ENCODE results near the gene ANO10. TPM values are rescaled to one million over a fixed set of nuclear protein-coding genes. Genes with fewer than 3 reads are reported as not detected.

Gene ANO10
- total and polyA plus RNA-seq, 2 of the 8 experiments (the other 6 are each of a cell fraction or from before 2014, with no cell fraction given): 38.0 to 53.2 TPM

DNA sequence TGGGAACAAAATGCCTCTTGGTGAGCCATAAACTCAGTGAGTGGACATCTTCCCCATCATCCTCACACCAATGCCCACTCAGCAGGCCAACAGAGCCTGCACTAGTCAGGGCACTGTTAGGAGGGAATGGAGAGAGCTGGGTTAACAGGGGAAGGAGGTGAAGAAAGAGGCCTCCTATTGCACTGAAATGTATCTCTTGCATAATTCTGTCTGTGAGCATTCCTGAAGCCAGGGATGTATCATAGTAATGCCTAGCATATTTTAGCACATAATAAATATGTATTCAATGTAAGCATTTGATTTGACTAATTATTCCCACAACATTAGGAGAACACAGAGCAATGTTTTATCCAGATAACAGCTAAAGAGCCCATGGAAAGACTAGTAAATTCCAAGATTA is 81.2 kb downstream of the ANO10 start:
- Histone ChIP-seq H3K9ac (replicated peaks in 1 of 4; ENCODE audit: extremely low read depth in 1 of 4, low read depth in 3 of 4, low read length in 3 of 4) (no peak overlapping the region), H4K20me1 (replicated peaks in 1 of 2; ENCODE audit: control insufficient read depth in 1 of 2, insufficient read depth in 2 of 2, low read length in 2 of 2) (no peaks in the 10 kb centered on the region), H2BK5ac (ENCODE audit: low read depth, low read length) (no peak overlapping the region), H3K23ac (ENCODE audit: insufficient read length) (no peak overlapping the region), H3K9me3 (ENCODE audit: insufficient read depth in 2 of 2, low read depth in 1 of 2, low read length in 1 of 2) (no peaks in the 10 kb centered on the region), H2BK15ac (ENCODE audit: low read length) (no peak overlapping the region), H3K4me1 (replicated peaks in 1 of 4; ENCODE audit: control insufficient read depth in 3 of 4, insufficient read depth in 4 of 4, low read length in 3 of 4) (peaks cover 0 to 16% (median 9%) of the 10 kb centered on the region in 4 experiments; a peak in 4 of 7 replicates), H3K4me2 (ENCODE audit: insufficient read depth in 1 of 2, low read depth in 2 of 2, low read length in 2 of 2) (no peak overlapping the region), H3K4me3 (ENCODE audit: extremely low read depth in 1 of 4, insufficient read depth in 2 of 4, low read depth in 3 of 4, low read length in 4 of 4) (no peak overlapping the region), H3K56ac (replicated peaks; ENCODE audit: insufficient read length, low read depth, low read length) (no peak overlapping the region), H3K14ac (ENCODE audit: insufficient read length) (no peak overlapping the region), H3K18ac (ENCODE audit: extremely low read depth, low read length) (no peak overlapping the region), H2BK120ac (replicated peaks; ENCODE audit: low read depth, low read length) (no peak overlapping the region), H2AK5ac (ENCODE audit: low read depth, low read length) (no peak overlapping the region), H3K36me3 (ENCODE audit: control insufficient read depth in 2 of 4, insufficient read depth in 4 of 4, low read length in 3 of 4) (no peaks in the 10 kb centered on the region), H2AFZ (ENCODE audit: low read length) (no peak overlapping the region), H3K79me2 (ENCODE audit: control insufficient read depth in 1 of 2, insufficient read depth in 2 of 2, low read length in 2 of 2) (no peaks in the 10 kb centered on the region), H3K27me3 (replicated peaks in 1 of 4; ENCODE audit: control insufficient read depth in 3 of 4, extremely low read depth in 1 of 4, insufficient read depth in 3 of 4, low read length in 3 of 4) (no peaks in the 10 kb centered on the region), H4K91ac (replicated peaks; ENCODE audit: insufficient read length, low read length) (no peak overlapping the region), H4K5ac (ENCODE audit: insufficient read length, low read depth, low read length) (no peak overlapping the region), H3K27ac (ENCODE audit: low read depth, low read length) (no peak overlapping the region), H3K4ac (replicated peaks; ENCODE audit: insufficient read length, low read depth, low read length) (no peak overlapping the region), H3K79me1 (ENCODE audit: low read depth, low read length) (no peaks in the 10 kb centered on the region), H4K8ac (ENCODE audit: extremely low read depth, insufficient read depth, low read length) (no peak overlapping the region), H3K23me2 (ENCODE audit: low read depth, low read length) (no peaks in the 10 kb centered on the region), H2BK20ac (ENCODE audit: low read length) (no peak overlapping the region), H2BK12ac (ENCODE audit: low read depth, low read length) (no peak overlapping the region)
- no peak for FAIRE-seq
- POLR2A ChIA-PET (ENCODE audit: partially characterized antibody): no interaction called here
- CTCF ChIA-PET (ENCODE audit: partially characterized antibody): interaction anchor here (1.8 kb wide), 1 partner anchor 12 kb away, joined by 5 read pairs; no protein-coding TSS in a partner anchor
- no peak for DNase-seq (ENCODE audit: low read depth in 1 of 2, low spot score in 2 of 2)
- TF ChIP-seq SUZ12 (IDR thresholded peaks at IDR 0.05; ENCODE audit: low read length) (no peak), SIN3A (conservative IDR thresholded peaks at IDR 0.05 in 1 of 2, IDR thresholded peaks at IDR 0.05 in 1 of 2; ENCODE audit: low read depth in 1 of 2, low read length in 2 of 2) (no peak), RBBP5 (IDR thresholded peaks at IDR 0.05; ENCODE audit: borderline replicate concordance, low read depth, low read length) (no peak), TAF1 (IDR thresholded peaks at IDR 0.05; ENCODE audit: low read depth, low read length) (no peak)

Measured in H1 (cell line).